Caco-2 (cell line): Measurements from ENCODE around the gene NEDD4. TPM values are rescaled to one million over a fixed set of nuclear protein-coding genes. Genes with fewer than 3 reads are reported as not detected.

Experiments
- BruUV-seq: library from RNA; stranded (reverse); fragments of 400-500 nt; replicated peaks from 2 replicates; lab custom pipeline; 2021; lab: Mats Ljungman, UMichigan
- CTCF ChIA-PET: fragments of 300-600 bp; sonication (Branson Sonifier 250); formaldehyde crosslinking; loops from one replicate; lab custom pipeline; 2022; ENCODE audit warnings: antibody characterized with exemption; lab: Charles Lee
- POLR2A ChIA-PET: fragments of 300-600 bp; sonication (Branson Sonifier 250); formaldehyde crosslinking; loops from one replicate; lab custom pipeline; 2022; ENCODE audit warnings: antibody characterized with exemption; lab: Charles Lee
- DNase-seq, 2 experiments: peaks; one replicate each; pipeline versions ENCODE4 v3.0.0 to v3.0.0-alpha.2; 2020 to 2022
- H3K27me3 ChIP-seq: replicated peaks from 2 replicates; pipeline ENCODE4 v1.6.0; 2011; ENCODE audit warnings: low read length; ENCODE audit not compliant: control insufficient read depth, insufficient read depth
- H3K36me3 ChIP-seq: 2 replicates; pipeline ENCODE4 v1.5.1; 2011; ENCODE audit warnings: low read length; ENCODE audit not compliant: control insufficient read depth, insufficient read depth
- H3K4me1 ChIP-seq: fragments of 250-450 bp; sonication (Bioruptor Pico); 2 replicates; pipeline ENCODE4 v1.5.1; 2020; ENCODE audit warnings: mild to moderate bottlenecking
- H3K4me3 ChIP-seq: 2 replicates; pipeline ENCODE4 v1.5.1; 2011; ENCODE audit warnings: low read depth, mild to moderate bottlenecking, control low read depth, low read length
- H3K9me3 ChIP-seq: fragments of 250-450 bp; sonication (Bioruptor Pico); 2 replicates; pipeline ENCODE4 v1.5.1; 2020; ENCODE audit warnings: mild to moderate bottlenecking, moderate library complexity
- H3K27ac Mint-ChIP-seq: one replicate; pipeline ENCODE4 v1.8.0; 2022; ENCODE audit warnings: mixed read lengths; ENCODE audit not compliant: unreplicated experiment
- H3K27me3 Mint-ChIP-seq: one replicate; pipeline ENCODE4 v1.8.0; 2022; ENCODE audit warnings: mixed read lengths; ENCODE audit not compliant: insufficient read depth, unreplicated experiment
- H3K36me3 Mint-ChIP-seq: one replicate; pipeline ENCODE4 v1.8.0; 2022; ENCODE audit warnings: mild to moderate bottlenecking, mixed read lengths; ENCODE audit not compliant: insufficient read depth, unreplicated experiment
- H3K4me1 Mint-ChIP-seq: one replicate; pipeline ENCODE4 v1.8.0; 2022; ENCODE audit warnings: low read depth, mixed read lengths; ENCODE audit not compliant: unreplicated experiment
- H3K4me3 Mint-ChIP-seq: one replicate; pipeline ENCODE4 v1.8.0; 2022; ENCODE audit warnings: mild to moderate bottlenecking, moderate library complexity, mixed read lengths; ENCODE audit not compliant: unreplicated experiment
- H3K9me3 Mint-ChIP-seq: one replicate; pipeline ENCODE4 v1.8.0; 2022; ENCODE audit warnings: mixed read lengths; ENCODE audit not compliant: unreplicated experiment
- intact Hi-C: fragments of 100-400 bp; cut with micrococcal nuclease; formaldehyde crosslinking; loops from one replicate; pipeline ENCODE4 v1.10.0; 2022; ENCODE audit not compliant: unreplicated experiment
- total RNA-seq: library from RNA; stranded (reverse); gene quantifications from 2 replicates; pipeline ENCODE4 v1.2.3, GENCODE V29; 2022
- TF ChIP-seq, protein P1 (sequence below), 2 experiments: fragments of 200-600 bp in 1 of 2; IDR thresholded peaks; 1 replicate in 1 of 2; 2 replicates in 1 of 2; pipeline versions ENCODE4 v1.5.1 to v1.8.0; 2011 to 2022; ENCODE audit warnings: antibody characterized with exemption in 1 of 2, control low read depth in 1 of 2, inconsistent platforms in 1 of 2, low read depth in 1 of 2, low read length in 1 of 2, mild to moderate bottlenecking in 1 of 2, moderate library complexity in 1 of 2; ENCODE audit not compliant: insufficient read depth in 1 of 2, severe bottlenecking in 1 of 2, unreplicated experiment in 1 of 2

Gene NEDD4
- total RNA-seq, 1 experiment from 2014 or later: 33.9 TPM

DNA sequence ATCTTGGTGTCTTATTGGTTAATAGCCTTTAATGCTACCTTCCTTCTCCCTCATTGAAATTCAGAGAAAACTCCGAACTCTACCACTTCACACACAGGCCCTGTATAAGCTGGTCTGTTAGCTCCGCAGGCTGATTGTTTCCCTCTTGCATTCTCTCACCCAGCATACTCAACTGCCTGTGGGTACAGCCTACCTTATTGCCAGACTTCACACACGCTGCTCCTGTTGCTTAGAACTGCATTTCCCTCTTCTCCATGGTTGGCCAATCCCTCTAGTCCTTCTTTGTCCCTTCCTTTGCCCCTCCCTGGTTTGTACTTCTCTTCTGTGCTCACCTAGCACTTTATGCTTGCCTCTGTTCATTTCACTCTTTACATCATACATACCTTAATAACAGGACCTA, 157.5 kb downstream of the NEDD4 start:
- intact Hi-C loops: no loop called here
- H3K27ac Mint-ChIP-seq: no peak overlapping the region
- Histone ChIP-seq H3K9me3 (no peaks in the 10 kb centered on the region), H3K4me1 (no peaks in the 10 kb centered on the region), H3K36me3 (no peaks in the 10 kb centered on the region; the same call in none of the 2 replicates), H3K27me3 (no peaks in the 10 kb centered on the region), H3K4me3 (no peak overlapping the region)
- ChIA-PET POLR2A (no interaction called here), CTCF (no interaction called here)
- BruUV-seq: no TSS peak
- no peak overlapping the region for H3K4me3 Mint-ChIP-seq
- H3K9me3 Mint-ChIP-seq: no peaks in the 10 kb centered on the region
- no peaks in the 10 kb centered on the region for H3K4me1 Mint-ChIP-seq
- TF ChIP-seq, protein P1, sequence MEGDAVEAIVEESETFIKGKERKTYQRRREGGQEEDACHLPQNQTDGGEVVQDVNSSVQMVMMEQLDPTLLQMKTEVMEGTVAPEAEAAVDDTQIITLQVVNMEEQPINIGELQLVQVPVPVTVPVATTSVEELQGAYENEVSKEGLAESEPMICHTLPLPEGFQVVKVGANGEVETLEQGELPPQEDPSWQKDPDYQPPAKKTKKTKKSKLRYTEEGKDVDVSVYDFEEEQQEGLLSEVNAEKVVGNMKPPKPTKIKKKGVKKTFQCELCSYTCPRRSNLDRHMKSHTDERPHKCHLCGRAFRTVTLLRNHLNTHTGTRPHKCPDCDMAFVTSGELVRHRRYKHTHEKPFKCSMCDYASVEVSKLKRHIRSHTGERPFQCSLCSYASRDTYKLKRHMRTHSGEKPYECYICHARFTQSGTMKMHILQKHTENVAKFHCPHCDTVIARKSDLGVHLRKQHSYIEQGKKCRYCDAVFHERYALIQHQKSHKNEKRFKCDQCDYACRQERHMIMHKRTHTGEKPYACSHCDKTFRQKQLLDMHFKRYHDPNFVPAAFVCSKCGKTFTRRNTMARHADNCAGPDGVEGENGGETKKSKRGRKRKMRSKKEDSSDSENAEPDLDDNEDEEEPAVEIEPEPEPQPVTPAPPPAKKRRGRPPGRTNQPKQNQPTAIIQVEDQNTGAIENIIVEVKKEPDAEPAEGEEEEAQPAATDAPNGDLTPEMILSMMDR (IDR thresholded peaks at IDR 0.05; ENCODE audit: insufficient read depth in 1 of 2, low read depth in 1 of 2, low read length in 1 of 2, severe bottlenecking in 1 of 2, unreplicated experiment in 1 of 2): no peak
- DNase-seq: no peak
- H3K27me3 Mint-ChIP-seq: no peaks in the 10 kb centered on the region
- H3K36me3 Mint-ChIP-seq: peaks cover under 1% of the 10 kb centered on the region

DNA sequence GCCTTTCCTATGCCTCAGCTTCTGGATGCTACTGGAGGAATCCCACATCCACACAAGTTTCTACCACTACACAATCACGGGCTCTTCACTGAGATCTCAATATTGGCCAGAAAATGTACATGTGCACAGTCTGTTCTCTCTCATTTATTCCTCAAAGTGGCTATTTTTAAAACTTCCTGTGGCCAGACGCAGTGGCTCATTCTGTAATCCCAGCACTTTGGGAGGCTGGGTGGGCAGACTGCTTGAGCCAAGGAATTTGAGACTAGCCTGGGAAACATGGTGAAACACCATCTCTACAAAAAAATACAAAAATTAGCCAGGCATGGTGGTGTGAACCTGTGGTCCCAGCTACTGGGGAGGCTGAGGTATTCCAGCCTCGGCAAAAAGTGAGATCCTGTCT, 159.1 kb downstream of the NEDD4 start:
- no TSS peak for BruUV-seq
- Histone ChIP-seq H3K27me3 (no peaks in the 10 kb centered on the region), H3K36me3 (no peaks in the 10 kb centered on the region; the same call in 1 of the 2 replicates), H3K4me3 (no peak overlapping the region), H3K4me1 (no peaks in the 10 kb centered on the region), H3K9me3 (no peaks in the 10 kb centered on the region)
- POLR2A ChIA-PET: no interaction called here
- no peaks in the 10 kb centered on the region for H3K9me3 Mint-ChIP-seq
- no peaks in the 10 kb centered on the region for H3K27me3 Mint-ChIP-seq
- no peak for DNase-seq
- no peak overlapping the region for H3K4me3 Mint-ChIP-seq
- CTCF ChIA-PET: no interaction called here
- TF ChIP-seq, protein P1 (IDR thresholded peaks at IDR 0.05; ENCODE audit: insufficient read depth in 1 of 2, low read depth in 1 of 2, low read length in 1 of 2, severe bottlenecking in 1 of 2, unreplicated experiment in 1 of 2): no peak
- intact Hi-C loops: no loop called here
- H3K4me1 Mint-ChIP-seq: no peaks in the 10 kb centered on the region
- no peaks in the 10 kb centered on the region for H3K36me3 Mint-ChIP-seq
- H3K27ac Mint-ChIP-seq: no peak overlapping the region

DNA sequence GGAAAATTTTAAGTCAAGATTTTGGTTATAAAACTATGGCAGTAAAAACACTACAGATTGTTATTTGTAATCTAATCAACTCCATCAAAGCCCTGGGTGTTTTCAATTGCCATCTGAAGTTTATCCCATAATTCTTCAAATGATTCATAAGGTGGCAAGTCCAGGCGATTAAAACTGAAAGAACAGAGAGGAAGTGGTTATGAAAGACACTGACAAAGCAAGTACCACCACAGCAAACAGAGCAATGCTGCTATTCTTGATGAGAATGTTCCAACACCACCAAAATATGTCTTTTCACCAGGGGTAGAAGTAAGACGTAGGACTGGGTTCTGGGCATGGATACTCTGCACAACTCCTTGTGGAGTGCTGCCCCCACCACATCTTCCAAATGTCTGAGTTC, 163.6 kb downstream of the NEDD4 start:
- ChIA-PET CTCF (no interaction called here), POLR2A (no interaction called here)
- Histone ChIP-seq H3K4me3 (no peak overlapping the region), H3K27me3 (no peaks in the 10 kb centered on the region), H3K36me3 (no peaks in the 10 kb centered on the region), H3K4me1 (no peaks in the 10 kb centered on the region), H3K9me3 (no peaks in the 10 kb centered on the region)
- DNase-seq: no peak
- Mint-ChIP-seq H3K9me3 (no peaks in the 10 kb centered on the region), H3K4me3 (no peak overlapping the region), H3K36me3 (no peaks in the 10 kb centered on the region), H3K4me1 (no peaks in the 10 kb centered on the region), H3K27ac (no peak overlapping the region), H3K27me3 (no peaks in the 10 kb centered on the region)
- BruUV-seq: no TSS peak
- TF ChIP-seq, protein P1 (IDR thresholded peaks at IDR 0.05; ENCODE audit: insufficient read depth in 1 of 2, low read depth in 1 of 2, low read length in 1 of 2, severe bottlenecking in 1 of 2, unreplicated experiment in 1 of 2): no peak
- intact Hi-C loops: no loop called here
